Measurements from ENCODE around the gene GPATCH4. TPM values are rescaled to one million over a fixed set of nuclear protein-coding genes. Genes with fewer than 3 reads are reported as not detected.

The GPATCH4 gene
- total and polyA plus RNA-seq, 2 donors (not counting 1 experiment from before 2014, with no cell fraction given): 12.2 to 23.6 TPM

GRCh38 chr1:156645056-156645455 lies 43.8 kb upstream of the GPATCH4 start:
- Histone ChIP-seq H3K79me2 (ENCODE audit: control insufficient read depth, insufficient read depth, low read length) (no peaks in the 10 kb centered on the region), H3K27me3 (ENCODE audit: control insufficient read depth, insufficient read depth, low read length) (peaks cover 85% of the 10 kb centered on the region), H3K4me1 (ENCODE audit: control insufficient read depth, extremely low read depth, insufficient read depth, low read length) (no peaks in the 10 kb centered on the region), H3K9me3 (ENCODE audit: control insufficient read depth, insufficient read depth, low read depth, low read length) (no peaks in the 10 kb centered on the region), H3K27ac (ENCODE audit: insufficient read depth, low read length) (no peak overlapping the region), H3K9ac (ENCODE audit: insufficient read depth, low read length) (no peak overlapping the region), H4K20me1 (ENCODE audit: control insufficient read depth, extremely low read depth, insufficient read depth, low read length) (no peaks in the 10 kb centered on the region), H3K4me2 (ENCODE audit: extremely low read depth, insufficient read depth, low read length) (no peak overlapping the region), H3K4me3 (replicated peaks in 1 of 4; ENCODE audit: control extremely low read depth in 1 of 4, insufficient read depth in 1 of 4, low read depth in 3 of 4, low read length in 4 of 4) (no peak overlapping the region), H3K36me3 (ENCODE audit: control insufficient read depth, insufficient read depth, low read length) (no peaks in the 10 kb centered on the region), H2AFZ (ENCODE audit: low read length) (no peak overlapping the region)
- no peak for TF ChIP-seq CTCF (conservative IDR thresholded peaks at IDR 0.05 in 1 of 2, IDR thresholded peaks at IDR 0.05 in 1 of 2; ENCODE audit: low read depth in 1 of 2, low read length in 2 of 2)
- TF ChIP-seq EZH2 (IDR thresholded peaks at IDR 0.05; ENCODE audit: low read length, missing control alignments): no peak
- no peak for DNase-seq (ENCODE audit: low read depth in 2 of 2)

- no peaks in the 10 kb centered on the region for H3K79me2 ChIP-seq (ENCODE audit: control insufficient read depth, insufficient read depth, low read length)
- no peaks in the 10 kb centered on the region for H3K9me3 ChIP-seq (ENCODE audit: control insufficient read depth, insufficient read depth, low read depth, low read length)
- no peaks in the 10 kb centered on the region for H4K20me1 ChIP-seq (ENCODE audit: control insufficient read depth, extremely low read depth, insufficient read depth, low read length)
- no peaks in the 10 kb centered on the region for H3K4me1 ChIP-seq (ENCODE audit: control insufficient read depth, extremely low read depth, insufficient read depth, low read length)
- no peak for DNase-seq (ENCODE audit: low read depth in 2 of 2)
- no peak overlapping the region for H3K4me3 ChIP-seq (replicated peaks in 1 of 4; ENCODE audit: control extremely low read depth in 1 of 4, insufficient read depth in 1 of 4, low read depth in 3 of 4, low read length in 4 of 4)
- H3K9ac ChIP-seq (ENCODE audit: insufficient read depth, low read length): no peak overlapping the region
- no peak overlapping the region for H2AFZ ChIP-seq (ENCODE audit: low read length)
- no peak for TF ChIP-seq EZH2 (IDR thresholded peaks at IDR 0.05; ENCODE audit: low read length, missing control alignments)
- no peak for TF ChIP-seq CTCF (conservative IDR thresholded peaks at IDR 0.05 in 1 of 2, IDR thresholded peaks at IDR 0.05 in 1 of 2; ENCODE audit: low read depth in 1 of 2, low read length in 2 of 2)
- H3K27ac ChIP-seq (ENCODE audit: insufficient read depth, low read length): no peak overlapping the region
- H3K4me2 ChIP-seq (ENCODE audit: extremely low read depth, insufficient read depth, low read length): no peak overlapping the region
- H3K36me3 ChIP-seq (ENCODE audit: control insufficient read depth, insufficient read depth, low read length): no peaks in the 10 kb centered on the region
- H3K27me3 ChIP-seq (ENCODE audit: control insufficient read depth, insufficient read depth, low read length): peaks cover 90% of the 10 kb centered on the region
These were observed 43.4 kb upstream of the GPATCH4 start for GRCh38 chr1:156644640-156645039.

- H4K20me1 ChIP-seq (ENCODE audit: control insufficient read depth, extremely low read depth, insufficient read depth, low read length): no peaks in the 10 kb centered on the region
- H3K4me1 ChIP-seq (ENCODE audit: control insufficient read depth, extremely low read depth, insufficient read depth, low read length): no peaks in the 10 kb centered on the region
- no peaks in the 10 kb centered on the region for H3K36me3 ChIP-seq (ENCODE audit: control insufficient read depth, insufficient read depth, low read length)
- H3K9me3 ChIP-seq (ENCODE audit: control insufficient read depth, insufficient read depth, low read depth, low read length): no peaks in the 10 kb centered on the region
- peaks cover 92% of the 10 kb centered on the region for H3K27me3 ChIP-seq (ENCODE audit: control insufficient read depth, insufficient read depth, low read length)
- H3K9ac ChIP-seq (ENCODE audit: insufficient read depth, low read length): no peak overlapping the region
- no peak overlapping the region for H3K4me3 ChIP-seq (replicated peaks in 1 of 4; ENCODE audit: control extremely low read depth in 1 of 4, insufficient read depth in 1 of 4, low read depth in 3 of 4, low read length in 4 of 4)
- no peak for TF ChIP-seq CTCF (conservative IDR thresholded peaks at IDR 0.05 in 1 of 2, IDR thresholded peaks at IDR 0.05 in 1 of 2; ENCODE audit: low read depth in 1 of 2, low read length in 2 of 2)
- no peak for TF ChIP-seq EZH2 (IDR thresholded peaks at IDR 0.05; ENCODE audit: low read length, missing control alignments)
- no peak overlapping the region for H3K27ac ChIP-seq (ENCODE audit: insufficient read depth, low read length)
- H2AFZ ChIP-seq (ENCODE audit: low read length): no peak overlapping the region
- no peak overlapping the region for H3K4me2 ChIP-seq (ENCODE audit: extremely low read depth, insufficient read depth, low read length)
- DNase-seq (ENCODE audit: low read depth in 2 of 2): no peak
- no peaks in the 10 kb centered on the region for H3K79me2 ChIP-seq (ENCODE audit: control insufficient read depth, insufficient read depth, low read length)
These were observed 42.9 kb upstream of the GPATCH4 start for GRCh38 chr1:156644146-156644545.
